Suprapubic skin (tissue), 4 donors: Measurements from ENCODE around the gene GPR62. TPM values are rescaled to one million over a fixed set of nuclear protein-coding genes. Genes with fewer than 3 reads are reported as not detected.
"Not testable (repeated sequence)": the region's sequence is repeated elsewhere in the genome, so short reads cannot be mapped to it uniquely, and the experiment has no call there.

Experiments used
- DNase-seq, 2 donors: peaks; one replicate each; pipeline ENCODE4 v3.0.0-alpha.2; 2019; ENCODE audit warnings: low spot score in 2 of 2
- H3K27ac ChIP-seq: fragments of 200-600 bp; sonication (generic); one replicate; pipeline ENCODE4 v1.5.1; 2019
- H3K27me3 ChIP-seq: fragments of 200-600 bp; sonication (generic); one replicate; pipeline ENCODE4 v1.5.1; 2019
- H3K36me3 ChIP-seq: fragments of 200-600 bp; sonication (generic); one replicate; pipeline ENCODE4 v1.5.1; 2019
- H3K4me1 ChIP-seq: fragments of 200-600 bp; sonication (generic); one replicate; pipeline ENCODE4 v1.5.1; 2019
- H3K4me3 ChIP-seq: fragments of 200-600 bp; sonication (generic); one replicate; pipeline ENCODE4 v1.5.1; 2019; ENCODE audit warnings: mild to moderate bottlenecking
- H3K9me3 ChIP-seq: fragments of 200-600 bp; sonication (generic); one replicate; pipeline ENCODE4 v1.5.1; 2019
- EP300 ChIP-seq: sonication (generic); formaldehyde crosslinking; IDR thresholded peaks from one replicate; pipeline ENCODE4 v1.6.1; 2017; ENCODE audit warnings: antibody characterized with exemption
- POLR2A ChIP-seq, 2 donors: fragments of 450-650 bp; IDR thresholded peaks; one replicate each; pipeline ENCODE4 v1.6.1; 2017; ENCODE audit warnings: antibody characterized with exemption in 2 of 2, mild to moderate bottlenecking in 2 of 2, moderate library complexity in 2 of 2
- POLR2AphosphoS5 ChIP-seq, 3 donors: sonication (generic); formaldehyde crosslinking; IDR thresholded peaks; one replicate each; pipeline ENCODE4 v1.6.1; 2017; ENCODE audit warnings: antibody characterized with exemption in 3 of 3
- WGBS: methylation state at CpG from one replicate; pipeline ENCODE4 v1.1.5; 2018; 5-methylcytosine and 5-hydroxymethylcytosine counted together
- total RNA-seq, 4 donors: library from RNA; depleted of rRNA; stranded (reverse); fragments of >200 nt; gene quantifications; one replicate each; pipeline ENCODE4 v1.1.0, GENCODE V29; 2016
- TF ChIP-seq, protein P1 (sequence below), 2 donors: fragments of 200-600 bp in 1 of 2; fragments of 450-650 bp in 1 of 2; sonication (generic) in 1 of 2; IDR thresholded peaks; one replicate each; pipeline ENCODE4 v1.5.1; 2016 to 2019; ENCODE audit warnings: antibody characterized with exemption in 2 of 2, mild to moderate bottlenecking in 1 of 2, moderate library complexity in 1 of 2

Gene GPR62
- total RNA-seq, 4 donors from 2014 or later, result not detected

DNA sequence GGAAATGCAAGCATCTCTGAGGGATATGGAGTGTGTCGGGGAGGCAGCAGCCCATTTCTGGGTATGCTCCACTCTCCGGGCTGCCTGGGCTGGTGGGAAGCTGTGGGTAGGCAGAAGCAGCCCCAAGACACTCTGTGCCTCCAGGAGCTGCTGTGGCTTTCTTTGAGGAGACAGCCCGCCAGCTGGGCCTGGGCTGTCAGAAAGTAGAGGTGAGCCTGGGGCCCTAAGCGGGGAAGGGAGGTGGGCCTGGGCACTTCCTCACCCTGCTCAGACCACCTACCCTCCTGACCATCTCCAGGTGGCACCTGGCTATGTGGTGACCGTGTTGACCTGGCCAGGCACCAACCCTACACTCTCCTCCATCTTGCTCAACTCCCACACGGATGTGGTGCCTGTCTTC is 29.9 kb downstream of the GPR62 start:
- Histone ChIP-seq H3K4me3 (no peak overlapping the region), H3K27ac (no peak overlapping the region), H3K4me1 (peaks cover 31% of the 10 kb centered on the region)

DNA sequence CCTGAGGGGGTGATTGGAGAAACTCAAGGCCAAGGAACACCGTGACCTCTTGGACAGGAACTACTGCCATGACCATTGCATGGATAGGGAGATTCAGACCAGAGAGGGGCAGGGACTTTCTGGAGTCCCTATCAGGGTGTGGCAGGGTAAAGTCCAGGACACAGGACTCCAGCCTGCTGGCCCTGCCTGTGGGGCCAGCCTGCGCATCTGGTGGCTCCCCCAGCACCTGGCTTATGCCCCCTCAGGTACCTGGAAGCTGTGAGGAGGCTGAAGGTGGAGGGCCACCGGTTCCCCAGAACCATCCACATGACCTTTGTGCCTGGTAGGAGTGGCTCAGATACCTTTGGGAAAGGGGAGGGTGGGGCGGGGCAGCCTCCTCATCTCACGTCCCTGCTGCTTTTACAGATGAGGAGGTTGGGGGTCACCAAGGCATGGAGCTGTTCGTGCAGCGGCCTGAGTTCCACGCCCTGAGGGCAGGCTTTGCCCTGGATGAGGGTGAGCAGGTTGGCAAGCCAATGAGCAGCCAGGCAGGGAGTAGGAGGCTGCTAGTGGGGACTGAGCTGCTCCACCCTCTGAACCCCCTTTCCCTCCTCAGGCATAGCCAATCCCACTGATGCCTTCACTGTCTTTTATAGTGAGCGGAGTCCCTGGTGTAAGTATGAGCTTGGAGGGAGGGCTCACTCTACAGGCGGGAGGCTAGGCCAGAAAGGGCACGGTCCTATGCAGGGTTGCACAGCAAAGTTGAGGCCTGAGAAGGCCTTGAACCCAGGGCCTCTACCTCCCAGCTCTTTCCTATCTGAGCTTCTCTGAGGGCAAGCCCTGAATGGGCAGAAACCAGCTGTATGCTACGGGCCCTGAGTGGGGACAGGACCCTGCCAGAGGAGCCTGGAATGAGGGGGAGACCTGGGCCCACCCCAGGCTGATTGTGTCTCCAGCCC is 31.1 kb downstream of the GPR62 start:
- Histone ChIP-seq H3K4me3 (no peak overlapping the region), H3K27me3 (no peaks in the 10 kb centered on the region), H3K9me3 (no peaks in the 10 kb centered on the region), H3K4me1 (peaks cover 33% of the 10 kb centered on the region), H3K27ac (no peak overlapping the region), H3K36me3 (peaks cover 3% of the 10 kb centered on the region)
- TF ChIP-seq, protein P1, sequence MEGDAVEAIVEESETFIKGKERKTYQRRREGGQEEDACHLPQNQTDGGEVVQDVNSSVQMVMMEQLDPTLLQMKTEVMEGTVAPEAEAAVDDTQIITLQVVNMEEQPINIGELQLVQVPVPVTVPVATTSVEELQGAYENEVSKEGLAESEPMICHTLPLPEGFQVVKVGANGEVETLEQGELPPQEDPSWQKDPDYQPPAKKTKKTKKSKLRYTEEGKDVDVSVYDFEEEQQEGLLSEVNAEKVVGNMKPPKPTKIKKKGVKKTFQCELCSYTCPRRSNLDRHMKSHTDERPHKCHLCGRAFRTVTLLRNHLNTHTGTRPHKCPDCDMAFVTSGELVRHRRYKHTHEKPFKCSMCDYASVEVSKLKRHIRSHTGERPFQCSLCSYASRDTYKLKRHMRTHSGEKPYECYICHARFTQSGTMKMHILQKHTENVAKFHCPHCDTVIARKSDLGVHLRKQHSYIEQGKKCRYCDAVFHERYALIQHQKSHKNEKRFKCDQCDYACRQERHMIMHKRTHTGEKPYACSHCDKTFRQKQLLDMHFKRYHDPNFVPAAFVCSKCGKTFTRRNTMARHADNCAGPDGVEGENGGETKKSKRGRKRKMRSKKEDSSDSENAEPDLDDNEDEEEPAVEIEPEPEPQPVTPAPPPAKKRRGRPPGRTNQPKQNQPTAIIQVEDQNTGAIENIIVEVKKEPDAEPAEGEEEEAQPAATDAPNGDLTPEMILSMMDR (IDR thresholded peaks at IDR 0.05), result no peak
- TF ChIP-seq EP300, result no peak
- no peak for TF ChIP-seq POLR2A (IDR thresholded peaks at IDR 0.05)
- TF ChIP-seq POLR2AphosphoS5 (IDR thresholded peaks at IDR 0.05), result no peak
- no peak for DNase-seq
- 70% methylated on average over 8 of the region's 12 CpGs for WGBS

More for the DNA sequence above, 29.9 kb downstream of the GPR62 start:
- Histone ChIP-seq H3K27me3 (no peaks in the 10 kb centered on the region), H3K9me3 (no peaks in the 10 kb centered on the region), H3K36me3 (peaks cover 5% of the 10 kb centered on the region)
- TF ChIP-seq POLR2A (IDR thresholded peaks at IDR 0.05) (no peak), EP300 (no peak), POLR2AphosphoS5 (IDR thresholded peaks at IDR 0.05) (no peak)
- TF ChIP-seq, protein P1 (IDR thresholded peaks at IDR 0.05), result no peak
- no peak for DNase-seq
- WGBS, result 68% methylated on average over 5 of the region's 6 CpGs

DNA sequence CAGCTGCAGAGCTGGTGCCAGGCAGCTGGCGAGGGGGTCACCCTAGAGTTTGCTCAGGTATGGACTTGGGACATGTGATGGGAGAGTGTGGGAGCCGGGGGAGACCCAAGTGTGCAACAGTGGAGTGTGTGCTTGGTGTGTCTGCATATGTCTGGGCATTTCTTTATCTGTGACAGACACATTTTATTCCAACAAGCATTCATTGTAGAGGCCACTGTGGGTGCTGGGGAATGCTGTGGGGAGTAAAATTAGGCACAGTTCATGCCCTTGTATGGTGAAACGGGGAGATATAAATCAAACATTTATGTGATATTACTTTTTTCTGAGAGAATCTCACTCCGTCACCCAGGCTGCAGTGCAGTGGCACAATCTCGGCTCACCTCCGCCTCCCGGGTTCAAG is 32.4 kb downstream of the GPR62 start:
- H3K9me3 ChIP-seq, result no peaks in the 10 kb centered on the region
- peaks cover 20% of the 10 kb centered on the region for H3K4me1 ChIP-seq
- DNase-seq, result no peak
- H3K36me3 ChIP-seq, result peaks cover 15% of the 10 kb centered on the region
- WGBS, result 91% methylated on average over 6 of the region's 7 CpGs
- TF ChIP-seq EP300 (no peak), POLR2A (IDR thresholded peaks at IDR 0.05) (no peak), POLR2AphosphoS5 (IDR thresholded peaks at IDR 0.05) (no peak)
- TF ChIP-seq, protein P1 (IDR thresholded peaks at IDR 0.05), result no peak
- H3K4me3 ChIP-seq, result no peak overlapping the region
- no peak overlapping the region for H3K27ac ChIP-seq
- H3K27me3 ChIP-seq, result no peaks in the 10 kb centered on the region

DNA sequence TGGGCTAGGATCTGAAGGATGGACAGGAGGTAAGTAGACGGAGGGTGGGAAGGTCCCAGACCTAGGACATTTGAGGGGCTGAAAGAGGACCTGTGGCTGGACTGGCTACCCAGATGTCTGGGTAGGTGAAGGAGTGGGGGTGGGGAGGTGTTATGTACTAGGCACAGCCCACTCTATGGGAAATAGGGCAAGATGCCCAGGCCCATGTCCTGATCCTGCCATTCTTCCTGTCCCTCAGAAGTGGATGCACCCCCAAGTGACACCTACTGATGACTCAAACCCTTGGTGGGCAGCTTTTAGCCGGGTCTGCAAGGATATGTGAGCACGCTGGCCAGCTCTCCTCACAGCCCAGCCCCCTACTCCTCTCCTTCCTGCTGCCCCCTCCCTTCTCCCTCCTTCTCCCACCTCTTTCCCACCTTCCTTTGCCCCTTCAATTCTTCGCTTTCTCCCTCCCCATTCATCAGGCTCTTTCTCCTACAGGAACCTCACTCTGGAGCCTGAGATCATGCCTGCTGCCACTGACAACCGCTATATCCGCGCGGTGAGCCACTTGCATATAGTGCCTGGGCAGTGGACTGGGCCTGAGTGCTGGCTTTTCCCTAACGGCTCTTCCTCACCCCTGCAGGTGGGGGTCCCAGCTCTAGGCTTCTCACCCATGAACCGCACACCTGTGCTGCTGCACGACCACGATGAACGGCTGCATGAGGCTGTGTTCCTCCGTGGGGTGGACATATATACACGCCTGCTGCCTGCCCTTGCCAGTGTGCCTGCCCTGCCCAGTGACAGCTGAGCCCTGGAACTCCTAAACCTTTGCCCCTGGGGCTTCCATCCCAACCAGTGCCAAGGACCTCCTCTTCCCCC is 33.3 kb downstream of the GPR62 start:
- peaks cover 14% of the 10 kb centered on the region for H3K4me1 ChIP-seq
- no peak for TF ChIP-seq EP300
- TF ChIP-seq, protein P1 (IDR thresholded peaks at IDR 0.05), result no peak
- no peak for TF ChIP-seq POLR2AphosphoS5 (IDR thresholded peaks at IDR 0.05)
- no peak for TF ChIP-seq POLR2A (IDR thresholded peaks at IDR 0.05)
- H3K36me3 ChIP-seq, result peaks cover 24% of the 10 kb centered on the region
- H3K27ac ChIP-seq, result no peak overlapping the region
- H3K9me3 ChIP-seq, result no peaks in the 10 kb centered on the region
- 75% methylated on average over 14 of the region's 15 CpGs for WGBS
- no peak for DNase-seq
- no peak overlapping the region for H3K4me3 ChIP-seq
- H3K27me3 ChIP-seq, result no peaks in the 10 kb centered on the region

DNA sequence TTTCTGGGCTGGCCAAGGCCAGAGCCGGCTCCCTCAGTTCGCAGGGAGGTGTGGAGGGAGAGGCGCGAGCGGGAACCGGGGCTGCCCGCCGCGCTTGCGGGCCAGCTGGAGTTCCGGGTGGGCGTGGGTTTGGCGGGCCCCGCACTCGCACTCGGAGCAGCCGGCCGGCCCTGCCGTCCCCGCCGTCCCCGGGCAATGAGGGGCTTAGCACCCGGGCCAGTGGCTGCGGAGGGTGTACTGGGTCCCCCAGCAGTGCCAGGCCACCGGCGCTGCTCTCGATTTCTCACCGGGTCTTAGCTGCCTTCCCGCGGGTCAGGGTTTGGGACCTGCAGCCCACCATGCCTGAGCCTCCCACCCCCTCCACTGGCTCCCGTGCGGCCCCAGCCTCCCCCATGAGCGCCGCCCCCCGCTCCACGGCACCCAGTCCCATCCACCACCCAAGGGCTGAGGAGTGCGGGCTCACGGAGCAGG is 35.4 kb downstream of the GPR62 start:
- not testable (repeated sequence) for H3K9me3 ChIP-seq, H3K27me3 ChIP-seq, DNase-seq, H3K27ac ChIP-seq, H3K4me3 ChIP-seq
- Histone ChIP-seq H3K4me1 (peaks cover 23% of the 10 kb centered on the region), H3K36me3 (peaks cover 38% of the 10 kb centered on the region)
- WGBS, result 92% methylated on average over 7 of the region's 38 CpGs
